Myocyte (in vitro differentiated cells): ENCODE results near the gene ZSWIM4. TPM values are rescaled to one million over a fixed set of nuclear protein-coding genes. Genes with fewer than 3 reads are reported as not detected.
"Not testable (repeated sequence)": the region's sequence is repeated elsewhere in the genome, so short reads cannot be mapped to it uniquely, and the experiment has no call there.

Experiments used
- DNase-seq: peaks from one replicate; pipeline ENCODE4 v3.0.0-alpha.2; 2012; ENCODE audit warnings: low read depth
- total RNA-seq: library from RNA; depleted of rRNA; stranded (reverse); fragments of >200 nt; gene quantifications from 2 replicates; pipeline ENCODE4 v1.2.3, GENCODE V29; 2014

Gene ZSWIM4
- total RNA-seq, 1 donor from 2014 or later: 6.4 TPM

GRCh38 chr19:13778398-13778797 lies 16.8 kb upstream of the ZSWIM4 start:
- DNase-seq: no peak

DNA sequence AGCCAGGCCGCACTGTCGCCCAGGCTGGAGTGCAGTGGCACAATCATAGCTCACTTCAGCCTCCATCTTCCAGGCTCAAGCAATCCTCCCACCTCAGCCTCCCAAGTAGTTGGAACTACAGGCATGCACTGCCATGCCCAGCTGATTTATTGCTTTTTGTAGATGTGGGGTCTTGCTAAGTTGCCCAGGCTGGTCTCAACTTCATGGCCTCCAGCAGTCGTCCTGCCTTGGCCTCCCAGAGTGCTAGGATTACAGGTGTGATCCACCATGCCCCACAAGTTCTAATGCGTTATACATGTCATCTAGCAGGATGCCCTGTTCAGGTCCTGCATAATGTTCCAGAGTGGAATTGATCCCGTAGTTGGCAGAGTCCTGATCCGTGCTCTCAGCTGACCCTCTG lies 16.4 kb upstream of the ZSWIM4 start:
- no peak for DNase-seq

DNA sequence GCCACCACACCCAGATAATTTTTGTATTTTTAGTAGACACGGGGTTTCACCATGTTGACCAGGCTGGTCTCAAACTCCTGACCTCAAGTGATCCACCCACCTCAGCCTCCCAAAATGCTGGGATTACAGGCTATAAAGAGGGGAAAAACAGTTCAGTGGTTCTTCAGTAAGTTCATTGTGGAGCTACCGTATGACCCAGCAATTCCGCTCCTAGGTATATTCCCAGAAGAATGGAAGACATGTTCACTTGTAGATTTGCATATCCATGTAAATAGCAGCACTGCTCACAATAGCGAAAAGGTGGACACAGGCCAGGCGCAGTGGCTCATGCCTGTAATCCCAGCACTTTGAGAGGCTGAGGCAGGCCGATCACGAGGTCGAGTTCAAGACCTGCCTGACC lies 15.4 kb upstream of the ZSWIM4 start:
- not testable (repeated sequence) for DNase-seq

DNA sequence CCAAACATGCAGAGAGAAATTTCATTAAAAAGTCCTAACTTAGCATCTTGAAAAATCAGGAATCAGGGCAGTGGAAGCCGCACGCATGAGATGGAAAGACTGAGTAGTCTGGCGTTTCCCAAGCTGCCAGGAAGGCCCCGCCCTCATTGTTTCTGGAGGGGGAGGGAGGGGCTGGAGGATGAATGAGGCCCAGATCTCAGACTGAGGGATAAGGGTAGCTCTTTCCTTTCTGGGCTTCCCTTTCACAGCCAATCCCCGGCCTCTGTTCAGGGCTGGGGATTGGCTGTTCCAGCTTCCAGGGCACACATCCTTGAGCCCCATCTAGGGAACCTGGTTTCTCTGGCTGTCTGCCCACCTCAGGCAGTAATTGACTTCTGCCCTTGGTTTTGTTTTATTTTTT lies 13.7 kb upstream of the ZSWIM4 start:
- peak; percentile 70 for DNase-seq

- no peak for DNase-seq
Measured at GRCh38 chr19:13782537-13782936, 12.7 kb upstream of the ZSWIM4 start.

DNA sequence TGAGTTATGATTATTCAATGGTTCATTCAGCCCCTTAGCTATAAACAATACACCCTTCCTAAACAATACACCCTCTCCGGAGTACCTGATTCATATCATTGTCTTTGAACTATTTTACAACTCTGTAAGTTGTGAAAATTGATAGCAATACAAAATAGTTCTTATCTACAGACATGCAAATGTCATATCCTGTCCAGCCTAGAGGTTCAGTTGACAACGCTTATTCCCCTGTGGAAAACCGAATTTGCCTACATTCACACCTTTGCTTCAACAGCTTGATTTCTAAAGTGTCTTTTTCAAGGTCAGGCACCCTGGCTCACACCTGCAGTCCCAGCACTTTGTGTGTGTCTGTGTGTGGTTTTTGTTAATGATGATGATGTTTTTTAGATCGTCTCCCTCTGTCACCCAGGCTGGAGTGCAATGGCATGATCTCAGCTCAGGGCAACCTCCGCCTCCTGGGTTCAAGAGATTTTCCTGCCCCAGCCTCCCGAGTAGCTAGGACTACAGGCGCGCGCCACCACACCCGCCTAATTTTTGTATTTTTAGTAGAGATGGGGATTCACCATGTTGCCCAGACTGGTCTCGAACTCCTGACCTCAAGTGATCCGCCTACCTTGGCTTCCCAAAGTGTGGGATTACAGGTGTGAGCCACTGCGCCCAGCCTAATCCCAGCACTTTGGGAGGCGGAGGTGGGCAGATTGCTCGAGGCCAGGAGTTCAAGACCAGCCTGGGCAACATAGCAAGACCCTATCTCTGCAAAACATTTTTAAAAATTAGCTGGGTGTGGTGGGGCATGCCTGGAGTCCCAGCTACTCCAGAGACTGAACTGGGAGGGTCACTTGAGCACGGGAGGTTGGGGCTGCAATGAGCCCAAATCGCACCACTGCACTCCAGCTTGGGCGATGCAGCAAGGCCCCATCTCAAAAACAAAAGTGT lies 11.4 kb upstream of the ZSWIM4 start:
- DNase-seq: no peak

DNA sequence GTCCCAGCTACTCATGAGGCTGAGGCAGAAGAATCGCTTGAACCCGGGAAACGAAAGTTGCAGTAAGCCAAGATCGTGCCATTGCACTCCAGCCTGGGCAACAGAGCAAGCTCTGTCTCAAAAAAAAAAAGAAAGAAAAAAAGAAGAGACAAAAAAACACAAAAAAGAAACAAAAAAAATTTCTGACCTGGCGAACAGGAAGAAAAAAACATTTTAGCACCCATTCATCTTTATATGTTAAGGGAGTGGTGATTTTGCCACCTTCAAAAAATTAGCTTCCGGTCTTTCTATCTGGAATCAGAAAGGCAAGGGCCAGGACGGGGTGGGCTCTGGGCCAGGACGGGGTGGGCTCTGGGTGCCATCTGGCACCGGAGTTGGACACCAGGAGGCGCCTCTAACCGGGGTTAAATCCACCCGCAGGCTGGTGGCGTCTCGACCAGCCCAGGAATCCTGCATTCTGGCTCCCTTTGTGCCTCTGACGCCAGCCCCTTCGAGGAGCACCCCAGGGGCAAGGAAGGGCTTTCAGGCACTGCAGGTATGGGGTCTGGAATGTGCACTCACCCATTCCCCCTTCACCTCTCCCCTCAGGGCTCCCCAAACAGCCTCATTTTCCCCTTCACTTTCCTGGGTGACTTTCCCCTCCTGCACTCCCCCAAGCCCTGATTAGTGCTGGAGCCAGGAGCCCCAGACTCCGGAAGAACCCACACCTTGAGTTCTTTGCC lies 10.4 kb upstream of the ZSWIM4 start:
- peak; percentile 77 for DNase-seq

- DNase-seq: no peak
Measured at GRCh38 chr19:13788991-13789390, 6.3 kb upstream of the ZSWIM4 start.

- no peak for DNase-seq
Measured at GRCh38 chr19:13790354-13790753, 4.9 kb upstream of the ZSWIM4 start.

DNA sequence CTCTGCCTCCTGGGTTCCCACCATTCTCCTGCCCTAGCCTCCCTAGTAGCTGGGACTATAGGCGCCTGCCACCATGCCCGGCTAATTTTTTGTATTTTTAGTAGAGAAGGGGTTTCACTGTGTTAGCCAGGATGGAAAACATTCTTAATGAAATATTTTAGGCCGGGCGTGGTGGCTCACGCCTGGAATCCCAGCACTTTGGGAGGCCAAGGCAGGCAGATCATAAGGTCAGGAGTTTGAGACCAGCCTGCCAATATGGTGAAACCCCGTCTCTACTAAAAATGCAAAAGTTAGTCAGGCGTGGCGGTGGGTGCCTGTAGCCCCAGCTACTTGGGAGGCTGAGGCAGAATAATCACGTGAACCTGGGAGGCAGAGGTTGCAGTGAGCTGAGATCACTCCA lies 1.9 kb upstream of the ZSWIM4 start:
- not testable (repeated sequence) for DNase-seq

GRCh38 chr19:13794398-13794756 lies 866 bp upstream of the ZSWIM4 start:
- peak; percentile 78 for DNase-seq

- DNase-seq: peak; percentile 86
Measured at GRCh38 chr19:13795595-13796300, 505 bp downstream of the ZSWIM4 start.

DNA sequence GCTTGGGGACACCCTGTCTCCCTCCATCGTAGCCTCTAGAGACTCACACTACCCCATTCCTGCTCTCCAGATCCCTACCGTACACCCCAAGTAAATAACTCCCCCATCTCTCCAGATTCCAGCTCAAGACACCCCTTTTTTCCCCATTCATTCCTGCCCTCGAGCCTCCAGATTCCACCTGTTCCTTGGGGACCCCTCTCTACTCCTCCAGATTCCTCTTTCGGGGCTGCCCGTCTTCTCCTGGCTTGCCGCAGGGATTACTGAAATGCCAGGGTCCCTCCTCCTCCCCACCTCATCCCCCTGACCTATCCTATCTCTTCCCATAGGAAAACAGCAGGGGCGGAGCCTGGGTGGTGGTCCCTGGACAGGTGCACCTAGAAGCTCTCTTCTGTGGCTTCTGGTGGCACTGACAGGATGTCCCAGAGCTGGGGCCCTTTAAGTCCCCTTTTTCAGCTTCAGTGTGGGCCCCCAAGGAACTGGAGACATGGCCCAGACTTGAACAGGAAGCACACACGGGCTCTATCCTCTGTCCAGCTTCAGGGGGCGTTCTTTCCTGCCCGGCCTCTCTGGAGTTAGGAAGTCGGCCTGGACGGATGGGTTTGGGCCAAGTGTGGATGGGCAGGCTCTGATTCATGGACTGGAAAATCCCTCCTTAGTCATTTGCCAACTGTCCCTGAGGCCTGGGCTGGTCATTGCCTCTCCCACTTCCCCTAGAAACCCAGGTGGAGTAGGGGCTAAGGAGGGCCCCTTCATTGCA lies 1.2 kb downstream of the ZSWIM4 start:
- peak; percentile 97 for DNase-seq

DNA sequence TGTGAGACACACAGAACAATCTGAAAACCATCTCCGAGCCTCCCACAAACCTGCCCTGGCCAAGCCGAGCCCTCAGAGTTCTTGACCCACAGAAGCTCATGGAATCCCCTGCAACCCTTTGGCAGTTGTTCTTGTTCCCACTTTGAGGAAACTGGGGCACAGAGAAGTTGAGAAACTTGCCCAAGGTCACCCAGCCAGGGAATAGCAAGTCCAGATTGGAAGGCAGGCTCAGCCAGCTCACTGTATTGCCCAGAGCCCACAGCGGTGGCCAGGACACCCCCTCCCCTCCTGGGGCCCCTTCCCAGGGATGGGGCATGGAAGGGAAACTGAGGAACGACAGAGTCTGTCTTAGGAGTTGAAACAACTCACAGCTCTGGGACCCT lies 1.8 kb downstream of the ZSWIM4 start:
- no peak for DNase-seq

GRCh38 chr19:13797870-13798269 lies 2.6 kb downstream of the ZSWIM4 start:
- DNase-seq: no peak

DNA sequence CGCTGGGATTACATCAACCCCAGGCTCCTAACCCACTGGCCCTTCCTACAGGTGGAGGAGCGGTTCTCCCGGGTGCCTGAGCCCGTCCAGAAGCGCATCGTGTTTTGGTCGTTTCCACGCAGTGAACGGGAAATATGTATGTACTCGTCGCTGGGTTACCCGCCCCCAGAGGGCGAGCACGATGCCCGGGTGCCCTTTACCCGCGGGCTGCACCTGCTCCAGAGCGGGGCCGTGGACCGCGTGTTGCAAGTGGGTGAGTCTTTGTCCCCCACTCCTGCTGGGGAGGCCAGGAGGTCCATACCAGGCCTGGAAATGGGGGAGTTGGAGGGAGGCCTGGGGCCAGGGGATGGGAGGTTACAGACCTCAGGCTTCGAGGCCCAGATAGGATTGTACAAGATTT lies 4.4 kb downstream of the ZSWIM4 start:
- DNase-seq: no peak

DNA sequence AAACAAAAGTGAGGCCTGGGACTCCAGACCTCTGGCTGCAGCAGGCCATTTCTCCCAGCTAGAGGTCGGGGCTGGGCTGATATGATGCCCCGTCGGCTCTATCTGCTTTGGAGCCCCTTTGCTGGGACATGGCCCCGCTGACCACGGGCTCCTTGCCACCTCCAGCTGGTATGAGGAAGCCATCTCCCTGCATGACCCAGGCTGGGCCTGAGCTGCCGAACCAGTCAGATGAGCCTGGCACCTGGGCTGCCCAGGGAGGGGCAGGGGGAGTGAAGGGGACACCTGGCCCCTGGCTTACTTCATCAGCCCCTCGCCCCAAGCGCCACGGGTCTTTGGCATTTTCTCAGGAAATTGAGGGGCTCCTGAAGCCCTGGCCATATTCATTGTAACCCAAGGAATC lies 7.8 kb downstream of the ZSWIM4 start:
- no peak for DNase-seq

DNA sequence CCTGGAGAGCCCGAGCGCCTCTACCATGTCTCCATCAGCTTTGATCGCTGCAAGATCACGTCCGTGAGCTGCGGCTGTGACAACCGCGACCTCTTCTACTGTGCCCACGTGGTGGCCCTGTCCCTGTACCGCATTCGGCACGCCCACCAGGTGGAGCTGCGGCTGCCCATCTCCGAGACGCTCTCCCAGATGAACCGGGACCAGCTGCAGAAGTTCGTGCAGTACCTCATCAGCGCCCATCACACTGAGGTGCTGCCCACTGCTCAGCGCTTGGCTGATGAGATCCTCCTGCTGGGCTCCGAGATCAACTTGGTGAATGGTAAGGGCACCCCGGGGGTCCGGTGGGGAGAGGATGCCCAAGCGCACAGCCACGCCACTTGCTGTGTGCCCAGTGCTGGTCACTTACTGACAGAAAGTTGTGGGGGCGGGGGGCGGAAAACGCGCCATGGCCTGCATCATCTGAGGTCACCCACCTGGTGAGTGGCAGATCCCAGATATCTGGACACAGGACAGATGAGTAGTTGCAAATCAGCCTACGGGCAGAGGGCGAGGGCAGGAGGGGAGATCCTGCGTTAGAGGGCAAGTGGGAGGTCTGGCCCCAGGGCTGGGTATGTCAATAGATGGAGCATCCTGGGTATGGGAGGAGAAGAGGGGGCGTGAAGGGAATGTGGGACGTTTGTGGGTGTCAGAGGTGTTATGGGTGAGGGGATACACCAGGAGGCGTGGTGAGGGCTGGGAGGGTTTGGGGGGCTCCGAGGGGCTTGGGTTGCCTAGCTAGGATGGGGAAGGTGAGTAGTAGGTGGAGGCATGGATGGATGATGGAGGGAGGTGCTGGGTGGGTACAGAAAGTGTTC lies 9.8 kb downstream of the ZSWIM4 start:
- DNase-seq: no peak

GRCh38 chr19:13806728-13807127 lies 11.5 kb downstream of the ZSWIM4 start:
- DNase-seq: no peak

DNA sequence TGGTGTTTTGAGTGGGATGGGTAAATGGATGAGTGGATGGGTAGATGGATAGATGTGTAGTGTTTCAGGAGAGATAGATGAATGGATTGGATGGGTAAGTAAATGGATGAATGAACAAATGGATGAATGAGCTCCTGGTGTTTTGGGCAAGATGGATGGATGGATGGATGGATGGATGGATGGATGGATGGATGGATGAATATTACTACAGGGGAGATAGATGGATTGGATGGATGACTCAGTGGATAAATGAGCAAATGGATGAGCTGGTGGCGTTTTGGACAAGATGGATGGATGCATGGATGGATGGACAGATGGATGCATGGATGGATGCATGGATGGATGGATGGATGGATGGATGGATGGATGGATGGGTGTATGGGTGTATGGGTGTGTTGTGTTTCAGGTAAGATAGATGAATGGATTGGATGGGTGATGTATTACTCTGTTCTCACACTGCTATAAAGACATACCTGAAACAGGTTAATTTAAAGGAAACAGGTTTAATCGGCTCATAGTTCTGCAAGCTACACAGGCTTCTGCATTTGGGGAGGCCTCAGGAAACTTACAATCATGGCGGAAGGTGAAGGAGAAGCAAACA lies 12.3 kb downstream of the ZSWIM4 start:
- DNase-seq: no peak
